Osteoblast (primary cell): ENCODE results near the gene ANKUB1. TPM values are rescaled to one million over a fixed set of nuclear protein-coding genes. Genes with fewer than 3 reads are reported as not detected.
"Not testable (repeated sequence)": the region's sequence is repeated elsewhere in the genome, so short reads cannot be mapped to it uniquely, and the experiment has no call there.

Source experiments
- DNase-seq: peaks from one replicate; pipeline ENCODE4 v3.0.0; 2011; ENCODE audit warnings: low spot score, mixed read lengths; ENCODE audit not compliant: insufficient read length; ENCODE audit errors: missing footprints
- H2AFZ ChIP-seq: 2 replicates; pipeline ENCODE4 v1.6.0; 2011; ENCODE audit warnings: mild to moderate bottlenecking, low read length
- H3K27ac ChIP-seq: 2 replicates; pipeline ENCODE4 v1.5.1; 2011; ENCODE audit warnings: mild to moderate bottlenecking, low read depth, low read length, moderate library complexity
- H3K27me3 ChIP-seq: 2 replicates; pipeline ENCODE4 v1.6.0; 2012; ENCODE audit warnings: mild to moderate bottlenecking, control low read depth, inconsistent platforms, low read length, moderate library complexity; ENCODE audit not compliant: insufficient read depth
- H3K36me3 ChIP-seq: 2 replicates; pipeline ENCODE4 v1.5.1; 2011; ENCODE audit warnings: mild to moderate bottlenecking, low read length, control low read depth, moderate library complexity; ENCODE audit not compliant: insufficient read depth
- H3K4me1 ChIP-seq: 2 replicates; pipeline ENCODE4 v1.5.1; 2011; ENCODE audit warnings: mild to moderate bottlenecking, low read length, control low read depth, moderate library complexity; ENCODE audit not compliant: insufficient read depth
- H3K4me2 ChIP-seq: 2 replicates; pipeline ENCODE4 v1.6.0; 2011; ENCODE audit warnings: mild to moderate bottlenecking, low read length; ENCODE audit not compliant: insufficient read depth
- H3K4me3 ChIP-seq: fragments of 200-600 bp; sonication (generic); 3 replicates; pipeline ENCODE4 v1.5.1; 2012; ENCODE audit warnings: mild to moderate bottlenecking, low read length, inconsistent platforms; ENCODE audit not compliant: insufficient read depth
- H3K79me2 ChIP-seq: 2 replicates; pipeline ENCODE4 v1.6.0; 2012; ENCODE audit warnings: mild to moderate bottlenecking, low read length, control low read depth, inconsistent platforms; ENCODE audit not compliant: insufficient read depth
- H3K9me3 ChIP-seq: 2 replicates; pipeline ENCODE4 v1.5.1; 2011; ENCODE audit warnings: low read depth, low read length, control low read depth
- H4K20me1 ChIP-seq: 2 replicates; pipeline ENCODE4 v1.6.0; 2012; ENCODE audit warnings: mild to moderate bottlenecking, low read length, control low read depth; ENCODE audit not compliant: insufficient read depth
- total RNA-seq: library from RNA; depleted of rRNA; stranded (reverse); fragments of >200 nt; gene quantifications from 2 replicates; pipeline ENCODE4 v1.2.3, GENCODE V29; 2012
- TF ChIP-seq, protein P1 (sequence below): IDR thresholded peaks from 2 replicates; pipeline ENCODE4 v1.5.1; 2011; ENCODE audit warnings: mild to moderate bottlenecking, low read depth, low read length, moderate library complexity; ENCODE audit errors: extremely low read depth

ANKUB1 gene
- total RNA-seq, 1 donor = under 0.01 TPM

- TF ChIP-seq, protein P1, sequence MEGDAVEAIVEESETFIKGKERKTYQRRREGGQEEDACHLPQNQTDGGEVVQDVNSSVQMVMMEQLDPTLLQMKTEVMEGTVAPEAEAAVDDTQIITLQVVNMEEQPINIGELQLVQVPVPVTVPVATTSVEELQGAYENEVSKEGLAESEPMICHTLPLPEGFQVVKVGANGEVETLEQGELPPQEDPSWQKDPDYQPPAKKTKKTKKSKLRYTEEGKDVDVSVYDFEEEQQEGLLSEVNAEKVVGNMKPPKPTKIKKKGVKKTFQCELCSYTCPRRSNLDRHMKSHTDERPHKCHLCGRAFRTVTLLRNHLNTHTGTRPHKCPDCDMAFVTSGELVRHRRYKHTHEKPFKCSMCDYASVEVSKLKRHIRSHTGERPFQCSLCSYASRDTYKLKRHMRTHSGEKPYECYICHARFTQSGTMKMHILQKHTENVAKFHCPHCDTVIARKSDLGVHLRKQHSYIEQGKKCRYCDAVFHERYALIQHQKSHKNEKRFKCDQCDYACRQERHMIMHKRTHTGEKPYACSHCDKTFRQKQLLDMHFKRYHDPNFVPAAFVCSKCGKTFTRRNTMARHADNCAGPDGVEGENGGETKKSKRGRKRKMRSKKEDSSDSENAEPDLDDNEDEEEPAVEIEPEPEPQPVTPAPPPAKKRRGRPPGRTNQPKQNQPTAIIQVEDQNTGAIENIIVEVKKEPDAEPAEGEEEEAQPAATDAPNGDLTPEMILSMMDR = no peak
- Histone ChIP-seq H3K4me1 (no peaks in the 10 kb centered on the region), H3K4me2 (no peak overlapping the region), H3K27me3 (no peaks in the 10 kb centered on the region), H3K9me3 (peaks cover 13% of the 10 kb centered on the region), H3K4me3 (no peak overlapping the region), H3K27ac (no peak overlapping the region), H2AFZ (no peak overlapping the region), H3K36me3 (no peaks in the 10 kb centered on the region), H3K79me2 (peaks cover 58% of the 10 kb centered on the region), H4K20me1 (peaks cover 3% of the 10 kb centered on the region)
- DNase-seq = no peak
Measured at GRCh38 chr3:149833241-149833640, 40.9 kb upstream of the ANKUB1 start.

GRCh38 chr3:149832086-149832485 is 39.7 kb upstream of the ANKUB1 start:
- Histone ChIP-seq H3K27ac (no peak overlapping the region), H3K9me3 (peaks cover 13% of the 10 kb centered on the region), H3K27me3 (no peaks in the 10 kb centered on the region), H3K36me3 (no peaks in the 10 kb centered on the region), H2AFZ (no peak overlapping the region), H3K4me2 (no peak overlapping the region), H4K20me1 (peaks cover 3% of the 10 kb centered on the region), H3K4me3 (no peak overlapping the region), H3K4me1 (no peaks in the 10 kb centered on the region), H3K79me2 (peaks cover 55% of the 10 kb centered on the region)
- TF ChIP-seq, protein P1 = no peak
- DNase-seq = peak; percentile 49

DNA sequence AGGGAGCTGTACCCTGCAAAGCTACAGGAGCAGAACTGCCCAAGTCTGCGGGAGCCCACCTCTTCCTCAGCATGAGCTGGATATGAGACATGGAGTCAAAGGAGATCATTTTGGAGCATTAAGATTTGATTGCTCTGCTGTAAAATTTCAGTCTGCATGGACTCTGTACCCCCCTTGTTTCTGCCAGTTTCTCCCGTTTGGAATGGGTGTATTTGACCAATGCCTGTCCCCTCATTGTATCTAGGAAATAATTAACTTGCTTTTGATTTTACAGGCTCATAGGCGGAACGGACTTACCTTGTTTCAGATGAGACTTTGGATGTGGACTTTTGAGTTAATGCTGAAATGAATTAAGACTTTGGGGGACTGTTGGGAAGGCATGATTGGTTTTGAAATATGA is 39.0 kb upstream of the ANKUB1 start:
- Histone ChIP-seq H2AFZ (no peak overlapping the region), H3K79me2 (peaks cover 54% of the 10 kb centered on the region), H3K4me1 (no peaks in the 10 kb centered on the region), H3K4me2 (no peak overlapping the region), H3K9me3 (peaks cover 13% of the 10 kb centered on the region), H4K20me1 (peaks cover 3% of the 10 kb centered on the region), H3K27ac (no peak overlapping the region), H3K27me3 (no peaks in the 10 kb centered on the region), H3K36me3 (no peaks in the 10 kb centered on the region), H3K4me3 (no peak overlapping the region)
- TF ChIP-seq, protein P1 = no peak
- DNase-seq = no peak

GRCh38 chr3:149830902-149831301 is 38.5 kb upstream of the ANKUB1 start:
- TF ChIP-seq, protein P1 = no peak
- Histone ChIP-seq H3K9me3 (peaks cover 13% of the 10 kb centered on the region), H3K27me3 (no peaks in the 10 kb centered on the region), H3K79me2 (peaks cover 57% of the 10 kb centered on the region), H3K36me3 (no peaks in the 10 kb centered on the region), H4K20me1 (peaks cover 3% of the 10 kb centered on the region), H2AFZ (no peak overlapping the region), H3K27ac (no peak overlapping the region), H3K4me1 (no peaks in the 10 kb centered on the region), H3K4me2 (no peak overlapping the region), H3K4me3 (no peak overlapping the region)
- no peak for DNase-seq

DNA sequence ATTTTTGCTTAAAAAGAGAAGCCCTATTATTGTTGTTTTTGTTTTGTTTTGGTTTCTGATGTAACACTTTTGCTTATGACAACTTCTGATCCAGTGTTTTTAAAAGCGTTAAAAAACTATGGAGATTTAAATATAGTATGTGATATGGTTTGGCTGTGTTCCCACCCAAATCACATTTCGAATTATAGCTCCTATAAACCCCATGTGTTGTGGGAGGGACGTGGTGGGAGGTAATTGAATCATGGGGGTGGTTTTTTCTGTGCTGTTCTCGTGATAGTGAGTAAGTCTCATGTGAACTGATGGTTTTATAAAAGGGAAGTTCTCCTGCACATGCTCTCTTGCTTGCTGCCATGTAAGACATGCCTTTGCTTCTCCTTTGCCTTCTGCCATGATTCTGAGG is 37.3 kb upstream of the ANKUB1 start:
- H2AFZ ChIP-seq, H3K27me3 ChIP-seq, H4K20me1 ChIP-seq, H3K4me3 ChIP-seq, DNase-seq, H3K4me1 ChIP-seq, H3K4me2 ChIP-seq, H3K36me3 ChIP-seq, H3K27ac ChIP-seq: not testable (repeated sequence)
- Histone ChIP-seq H3K79me2 (peaks cover 56% of the 10 kb centered on the region), H3K9me3 (peaks cover 12% of the 10 kb centered on the region)
